Neural cell (in vitro differentiated cells): ENCODE data around the gene RSAD1. TPM values are rescaled to one million over a fixed set of nuclear protein-coding genes. Genes with fewer than 3 reads are reported as not detected.

Experiments
- H2AFZ ChIP-seq: fragments of 200-600, 300-800 bp; sonication (generic), shearing (Covaris generic); 2 replicates; pipeline ENCODE4 v1.6.0; 2014; ENCODE audit warnings: low read depth, mild to moderate bottlenecking, antibody characterized with exemption, low read length, moderate library complexity
- H3F3A ChIP-seq: fragments of 200-600 bp; shearing (Covaris generic); 2 replicates; pipeline ENCODE4 v1.6.1; 2016; ENCODE audit warnings: mild to moderate bottlenecking, moderate library complexity, mixed read lengths, antibody characterized with exemption, low read length; ENCODE audit not compliant: insufficient read depth, poor library complexity, severe bottlenecking
- H3K27ac ChIP-seq: fragments of 200-600, 300-800 bp; sonication (generic), shearing (Covaris generic); 2 replicates; pipeline ENCODE4 v1.5.1; 2014; ENCODE audit warnings: mild to moderate bottlenecking, low read length, moderate library complexity
- H3K27me3 ChIP-seq: fragments of 300-800, 200-600 bp; sonication (generic), shearing (Covaris generic); 2 replicates; pipeline ENCODE4 v1.6.0; 2014; ENCODE audit warnings: mild to moderate bottlenecking, low read depth, low read length, moderate library complexity; ENCODE audit not compliant: insufficient read depth
- H3K36me3 ChIP-seq: fragments of 300-800, 200-600 bp; sonication (generic), shearing (Covaris generic); 2 replicates; pipeline ENCODE4 v1.5.1; 2014; ENCODE audit warnings: mild to moderate bottlenecking, antibody characterized with exemption, low read length, moderate library complexity; ENCODE audit not compliant: insufficient read depth
- H3K4me2 ChIP-seq: fragments of 300-800, 200-600 bp; sonication (generic), shearing (Covaris generic); 2 replicates; pipeline ENCODE4 v1.6.0; 2014; ENCODE audit warnings: mild to moderate bottlenecking, low read length
- H3K4me3 ChIP-seq: fragments of 300-800, 200-600 bp; sonication (generic), shearing (Covaris generic); 2 replicates; pipeline ENCODE4 v1.5.1; 2014; ENCODE audit warnings: mild to moderate bottlenecking, low read length, moderate library complexity
- H3K79me2 ChIP-seq: fragments of 200-600 bp; shearing (Covaris generic); replicated peaks from 2 replicates; pipeline ENCODE4 v1.6.0; 2014; ENCODE audit warnings: mild to moderate bottlenecking, low read length, moderate library complexity; ENCODE audit not compliant: insufficient read depth
- H3K9ac ChIP-seq: fragments of 300-800, 200-600 bp; sonication (generic), shearing (Covaris generic); 2 replicates; pipeline ENCODE4 v1.6.1; 2016; ENCODE audit warnings: mild to moderate bottlenecking, low read length, mixed read lengths
- H3K9me2 ChIP-seq: fragments of 200-600 bp; shearing (Covaris generic); 2 replicates; pipeline ENCODE4 v1.6.1; 2016; ENCODE audit warnings: mild to moderate bottlenecking, low read length, mixed read lengths; ENCODE audit not compliant: insufficient read depth
- H3K9me3 ChIP-seq: fragments of 200-600, 300-800 bp; sonication (generic), shearing (Covaris generic); 2 replicates; pipeline ENCODE4 v1.6.1; 2016; ENCODE audit warnings: mild to moderate bottlenecking, mixed run types, low read length, moderate library complexity, mixed read lengths
- H4K20me1 ChIP-seq: fragments of 200-600 bp; shearing (Covaris generic); 2 replicates; pipeline ENCODE4 v1.6.1; 2016; ENCODE audit warnings: mild to moderate bottlenecking, mixed run types; ENCODE audit not compliant: insufficient read depth
- EP300 ChIP-seq: fragments of 450-650 bp; conservative IDR thresholded peaks from 2 replicates; pipeline ENCODE4 v1.6.1; 2014; ENCODE audit warnings: antibody characterized with exemption, mild to moderate bottlenecking, moderate library complexity; ENCODE audit not compliant: poor library complexity, severe bottlenecking
- EZH2 ChIP-seq: fragments of 200-600, 300-800 bp; shearing (Covaris generic), sonication (generic); IDR thresholded peaks from 2 replicates; pipeline ENCODE4 v1.6.1; 2014; ENCODE audit warnings: antibody characterized with exemption, low read length, borderline replicate concordance, mild to moderate bottlenecking; ENCODE audit not compliant: insufficient read depth, poor library complexity, severe bottlenecking
- MXI1 ChIP-seq: fragments of 450-650 bp; conservative IDR thresholded peaks from 2 replicates; pipeline ENCODE4 v1.6.1; 2014; ENCODE audit warnings: antibody characterized with exemption, mild to moderate bottlenecking; ENCODE audit not compliant: poor library complexity, severe bottlenecking
- POLR2AphosphoS5 ChIP-seq: IDR thresholded peaks from 2 replicates; pipeline ENCODE4 v1.6.1; 2012
- RAD21 ChIP-seq: fragments of 450-650 bp; conservative IDR thresholded peaks from 2 replicates; pipeline ENCODE4 v1.6.1; 2014; ENCODE audit warnings: antibody characterized with exemption, mild to moderate bottlenecking, moderate library complexity
- SMC3 ChIP-seq: fragments of 450-650 bp; conservative IDR thresholded peaks from 2 replicates; pipeline ENCODE4 v1.6.1; 2014; ENCODE audit warnings: antibody characterized with exemption, mild to moderate bottlenecking, moderate library complexity; ENCODE audit not compliant: poor library complexity
- TAF1 ChIP-seq: IDR thresholded peaks from 2 replicates; pipeline ENCODE4 v1.6.1; 2012; ENCODE audit warnings: low read depth
- polyA minus RNA-seq: library from RNA; depleted of rRNA, polyadenylated mRNA; stranded (reverse); fragments of >200 nt; gene quantifications from 2 replicates; pipeline ENCODE4 v1.2.3, GENCODE V29; 2014
- polyA plus RNA-seq: library from polyadenylated mRNA; depleted of rRNA; stranded (reverse); fragments of >200 nt; gene quantifications from 2 replicates; pipeline ENCODE4 v1.2.3, GENCODE V29; 2014
- TF ChIP-seq, protein P1 (sequence below): IDR thresholded peaks from 2 replicates; pipeline ENCODE4 v1.6.1; 2012; ENCODE audit warnings: borderline replicate concordance
- TF ChIP-seq, protein P2 (sequence below): fragments of 450-650 bp; IDR thresholded peaks from 2 replicates; pipeline ENCODE4 v1.5.1; 2014; ENCODE audit warnings: antibody characterized with exemption, mild to moderate bottlenecking, moderate library complexity; ENCODE audit not compliant: poor library complexity, severe bottlenecking

RSAD1 gene
- polyA plus RNA-seq (61.9 and 73.5 TPM in 2 replicates), polyA minus RNA-seq (26.6 and 32.9 TPM in 2 replicates)

DNA sequence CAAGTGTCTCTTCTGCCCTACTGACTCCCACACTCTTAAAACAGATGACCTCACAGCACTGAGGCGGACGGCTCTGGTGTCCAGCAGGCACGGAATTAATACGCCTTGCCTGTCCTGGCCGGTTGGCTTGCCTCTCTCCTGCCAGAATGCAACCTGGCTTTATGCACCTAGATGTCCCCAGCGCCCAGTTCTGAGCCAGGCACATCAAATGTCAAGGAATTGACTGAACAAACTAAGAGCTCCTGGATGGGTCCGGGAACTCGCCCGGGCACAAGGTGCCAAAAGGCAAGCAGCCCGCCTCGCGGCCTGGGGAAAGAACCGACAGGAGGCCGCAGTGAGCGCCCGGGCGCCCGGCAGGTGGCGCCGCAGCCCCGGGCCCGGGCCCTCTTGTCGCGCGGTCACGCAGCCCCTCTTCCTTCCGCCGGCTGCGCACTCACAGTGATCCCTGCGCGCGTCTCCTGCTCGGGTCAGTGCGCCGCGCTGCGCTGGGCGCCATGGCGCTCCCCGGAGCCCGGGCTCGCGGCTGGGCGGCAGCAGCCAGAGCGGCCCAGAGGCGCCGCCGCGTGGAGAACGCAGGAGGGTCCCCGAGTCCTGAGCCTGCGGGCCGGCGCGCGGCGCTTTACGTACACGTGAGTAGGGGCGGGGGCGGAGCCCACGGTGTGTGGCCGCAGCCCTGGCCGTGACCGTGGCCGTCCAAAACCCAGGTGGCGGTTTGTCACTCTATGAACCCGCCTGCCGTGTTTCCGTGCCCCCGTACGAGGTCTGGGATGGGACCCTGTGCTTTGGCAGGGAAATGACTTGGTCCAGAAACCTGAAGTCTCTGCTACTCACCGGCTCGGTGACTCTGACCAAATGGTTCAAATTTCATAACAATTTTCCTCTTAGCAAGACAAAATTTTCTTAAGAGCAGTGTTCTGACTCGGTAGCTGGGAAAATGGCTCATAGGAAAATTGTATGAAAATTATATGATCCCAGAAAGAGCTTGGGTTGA lies at the start of gene RSAD1:
RSAD1 (plus strand) TSS at position 470 of the 991 bp plus-strand sequence; CDS start at position 495, 25 bp downstream.
- peak within 1 kb of the TSS; percentile 93 for H2AFZ ChIP-seq
- H3K27ac ChIP-seq: peak within 1 kb of the TSS; percentile 87
- TF ChIP-seq, protein P1, sequence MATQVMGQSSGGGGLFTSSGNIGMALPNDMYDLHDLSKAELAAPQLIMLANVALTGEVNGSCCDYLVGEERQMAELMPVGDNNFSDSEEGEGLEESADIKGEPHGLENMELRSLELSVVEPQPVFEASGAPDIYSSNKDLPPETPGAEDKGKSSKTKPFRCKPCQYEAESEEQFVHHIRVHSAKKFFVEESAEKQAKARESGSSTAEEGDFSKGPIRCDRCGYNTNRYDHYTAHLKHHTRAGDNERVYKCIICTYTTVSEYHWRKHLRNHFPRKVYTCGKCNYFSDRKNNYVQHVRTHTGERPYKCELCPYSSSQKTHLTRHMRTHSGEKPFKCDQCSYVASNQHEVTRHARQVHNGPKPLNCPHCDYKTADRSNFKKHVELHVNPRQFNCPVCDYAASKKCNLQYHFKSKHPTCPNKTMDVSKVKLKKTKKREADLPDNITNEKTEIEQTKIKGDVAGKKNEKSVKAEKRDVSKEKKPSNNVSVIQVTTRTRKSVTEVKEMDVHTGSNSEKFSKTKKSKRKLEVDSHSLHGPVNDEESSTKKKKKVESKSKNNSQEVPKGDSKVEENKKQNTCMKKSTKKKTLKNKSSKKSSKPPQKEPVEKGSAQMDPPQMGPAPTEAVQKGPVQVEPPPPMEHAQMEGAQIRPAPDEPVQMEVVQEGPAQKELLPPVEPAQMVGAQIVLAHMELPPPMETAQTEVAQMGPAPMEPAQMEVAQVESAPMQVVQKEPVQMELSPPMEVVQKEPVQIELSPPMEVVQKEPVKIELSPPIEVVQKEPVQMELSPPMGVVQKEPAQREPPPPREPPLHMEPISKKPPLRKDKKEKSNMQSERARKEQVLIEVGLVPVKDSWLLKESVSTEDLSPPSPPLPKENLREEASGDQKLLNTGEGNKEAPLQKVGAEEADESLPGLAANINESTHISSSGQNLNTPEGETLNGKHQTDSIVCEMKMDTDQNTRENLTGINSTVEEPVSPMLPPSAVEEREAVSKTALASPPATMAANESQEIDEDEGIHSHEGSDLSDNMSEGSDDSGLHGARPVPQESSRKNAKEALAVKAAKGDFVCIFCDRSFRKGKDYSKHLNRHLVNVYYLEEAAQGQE: peak; percentile 53
- TF ChIP-seq SMC3: peak; percentile 82
- no peak for TF ChIP-seq EZH2
- TF ChIP-seq TAF1: peak; percentile 81
- TF ChIP-seq, protein P2, sequence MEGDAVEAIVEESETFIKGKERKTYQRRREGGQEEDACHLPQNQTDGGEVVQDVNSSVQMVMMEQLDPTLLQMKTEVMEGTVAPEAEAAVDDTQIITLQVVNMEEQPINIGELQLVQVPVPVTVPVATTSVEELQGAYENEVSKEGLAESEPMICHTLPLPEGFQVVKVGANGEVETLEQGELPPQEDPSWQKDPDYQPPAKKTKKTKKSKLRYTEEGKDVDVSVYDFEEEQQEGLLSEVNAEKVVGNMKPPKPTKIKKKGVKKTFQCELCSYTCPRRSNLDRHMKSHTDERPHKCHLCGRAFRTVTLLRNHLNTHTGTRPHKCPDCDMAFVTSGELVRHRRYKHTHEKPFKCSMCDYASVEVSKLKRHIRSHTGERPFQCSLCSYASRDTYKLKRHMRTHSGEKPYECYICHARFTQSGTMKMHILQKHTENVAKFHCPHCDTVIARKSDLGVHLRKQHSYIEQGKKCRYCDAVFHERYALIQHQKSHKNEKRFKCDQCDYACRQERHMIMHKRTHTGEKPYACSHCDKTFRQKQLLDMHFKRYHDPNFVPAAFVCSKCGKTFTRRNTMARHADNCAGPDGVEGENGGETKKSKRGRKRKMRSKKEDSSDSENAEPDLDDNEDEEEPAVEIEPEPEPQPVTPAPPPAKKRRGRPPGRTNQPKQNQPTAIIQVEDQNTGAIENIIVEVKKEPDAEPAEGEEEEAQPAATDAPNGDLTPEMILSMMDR: peak; percentile 98
- peak; percentile 47 for TF ChIP-seq EP300
- TF ChIP-seq MXI1: peak; percentile 95
- TF ChIP-seq RAD21: peak; percentile 80
- peak; percentile 78 for TF ChIP-seq POLR2AphosphoS5
- H4K20me1 ChIP-seq: no peaks in the 10 kb centered on the region
- H3K4me3 ChIP-seq: peak within 1 kb of the TSS; percentile 92
- no peaks in the 10 kb centered on the region for H3K9me3 ChIP-seq
- no peaks in the 10 kb centered on the region for H3K27me3 ChIP-seq
- H3F3A ChIP-seq: no peaks in the 10 kb centered on the region
- no peaks in the 10 kb centered on the region for H3K9me2 ChIP-seq
- H3K9ac ChIP-seq: peak within 1 kb of the TSS; percentile 79
- no peaks in the 10 kb centered on the region for H3K36me3 ChIP-seq
- peak within 1 kb of the TSS; percentile 66 for H3K4me2 ChIP-seq
- H3K79me2 ChIP-seq: no peaks in the 10 kb centered on the region

DNA sequence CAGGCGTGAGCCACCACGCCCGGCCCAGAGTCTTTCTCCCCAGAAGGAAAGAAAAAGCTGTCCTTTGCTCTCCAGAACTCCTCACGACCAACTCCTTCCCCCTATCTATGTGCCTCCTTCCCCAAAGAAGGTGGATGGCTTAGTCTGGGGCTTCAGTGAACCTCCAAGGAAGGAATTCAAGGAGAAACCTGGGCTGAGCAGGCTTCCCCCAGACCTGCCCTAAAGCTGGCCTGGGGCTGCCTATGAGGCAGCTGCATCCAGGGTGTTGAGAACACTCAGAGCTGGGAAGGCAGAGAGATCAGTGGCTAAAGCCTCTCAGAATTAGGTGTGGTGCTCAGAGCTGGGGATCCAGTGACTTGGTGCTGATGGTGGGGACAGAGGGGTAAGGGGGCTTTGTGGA lies 48.9 kb upstream of the RSAD1 start:
- Histone ChIP-seq H3K27me3 (peaks cover 7% of the 10 kb centered on the region), H3K27ac (no peak overlapping the region), H2AFZ (no peak overlapping the region), H3F3A (no peaks in the 10 kb centered on the region), H3K9me2 (no peaks in the 10 kb centered on the region), H3K36me3 (no peaks in the 10 kb centered on the region), H4K20me1 (no peaks in the 10 kb centered on the region), H3K4me3 (no peak overlapping the region), H3K4me2 (no peak overlapping the region), H3K9me3 (no peaks in the 10 kb centered on the region), H3K9ac (no peak overlapping the region), H3K79me2 (no peaks in the 10 kb centered on the region)
- TF ChIP-seq, protein P2: no peak
- TF ChIP-seq EZH2: no peak
- no peak for TF ChIP-seq MXI1
- TF ChIP-seq EP300: no peak
- no peak for TF ChIP-seq RAD21
